Measurements from ENCODE around the gene BMS1. TPM values are rescaled to one million over a fixed set of nuclear protein-coding genes. Genes with fewer than 3 reads are reported as not detected.

The BMS1 gene
- total and polyA plus RNA-seq, 2 of the 8 experiments (the other 6 are each of a cell fraction or from before 2014, with no cell fraction given): 3.7 to 34.6 TPM

DNA sequence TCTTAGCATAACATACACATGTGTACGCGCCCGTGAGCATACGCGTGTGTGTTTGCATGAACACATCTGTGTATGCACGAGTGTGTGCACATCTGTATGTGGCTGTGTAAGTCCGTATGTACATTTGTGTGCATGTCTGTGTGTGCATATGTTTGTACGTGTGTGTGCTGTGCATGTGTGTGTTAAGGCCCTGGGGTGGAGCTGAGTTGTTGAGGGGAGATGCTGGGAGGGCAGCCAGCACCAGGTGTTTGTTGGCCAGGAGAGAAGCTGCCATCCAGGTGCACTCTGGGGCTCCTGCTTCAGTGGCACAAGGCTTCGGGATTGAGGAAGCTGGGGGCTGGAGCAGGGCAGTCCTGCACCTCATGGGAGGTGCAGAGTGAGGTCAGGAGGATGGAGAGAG lies 85.0 kb downstream of the BMS1 start:
- ChIA-PET CTCF (ENCODE audit: partially characterized antibody) (interaction anchor here (0.7 to 8.7 kb wide), 19 partner anchors 20 to 390 kb away, joined by 3 to 97 read pairs (median 4); partner anchors contain the start of gene RET), POLR2A (ENCODE audit: partially characterized antibody) (no interaction called here)

More for the DNA sequence above, 85.0 kb downstream of the BMS1 start:
- Histone ChIP-seq H3K79me2 (ENCODE audit: control insufficient read depth in 1 of 2, insufficient read depth in 2 of 2, low read length in 2 of 2) (no peaks in the 10 kb centered on the region), H3K14ac (ENCODE audit: insufficient read length) (no peak overlapping the region), H4K8ac (ENCODE audit: extremely low read depth, insufficient read depth, low read length) (no peak overlapping the region), H3K23ac (ENCODE audit: insufficient read length) (no peak overlapping the region), H3K27me3 (replicated peaks in 1 of 4; ENCODE audit: control insufficient read depth in 3 of 4, extremely low read depth in 1 of 4, insufficient read depth in 3 of 4, low read length in 3 of 4) (peaks cover 0 to 17% (median 12%) of the 10 kb centered on the region in 4 experiments; a peak in 4 of 7 replicates), H3K4ac (replicated peaks; ENCODE audit: insufficient read length, low read depth, low read length) (no peak overlapping the region), H3K56ac (replicated peaks; ENCODE audit: insufficient read length, low read depth, low read length) (no peak overlapping the region), H2BK120ac (replicated peaks; ENCODE audit: low read depth, low read length) (no peak overlapping the region), H2BK20ac (ENCODE audit: low read length) (no peak overlapping the region), H3K9me3 (ENCODE audit: insufficient read depth in 2 of 2, low read depth in 1 of 2, low read length in 1 of 2) (no peaks in the 10 kb centered on the region), H2BK12ac (ENCODE audit: low read depth, low read length) (no peak overlapping the region), H4K91ac (replicated peaks; ENCODE audit: insufficient read length, low read length) (no peak overlapping the region), H3K36me3 (ENCODE audit: control insufficient read depth in 2 of 4, insufficient read depth in 4 of 4, low read length in 3 of 4) (no peaks in the 10 kb centered on the region), H4K20me1 (replicated peaks in 1 of 2; ENCODE audit: control insufficient read depth in 1 of 2, insufficient read depth in 2 of 2, low read length in 2 of 2) (no peaks in the 10 kb centered on the region), H2AK5ac (ENCODE audit: low read depth, low read length) (peak overlapping the region; percentile 75; the same call in 1 of the 2 replicates), H3K23me2 (ENCODE audit: low read depth, low read length) (0 out of 2 replicates have a peak, but pooled peaks cover 3% of the 10 kb centered on the region), H2AFZ (ENCODE audit: low read length) (no peak overlapping the region), H2BK5ac (ENCODE audit: low read depth, low read length) (no peak overlapping the region; the same call in 1 of the 2 replicates), H3K27ac (ENCODE audit: low read depth, low read length) (no peak overlapping the region), H3K4me3 (ENCODE audit: extremely low read depth in 1 of 4, insufficient read depth in 2 of 4, low read depth in 3 of 4, low read length in 4 of 4) (no peak overlapping the region), H3K4me2 (ENCODE audit: insufficient read depth in 1 of 2, low read depth in 2 of 2, low read length in 2 of 2) (no peak overlapping the region; a peak in 1 of 4 replicates), H4K5ac (ENCODE audit: insufficient read length, low read depth, low read length) (no peak overlapping the region), H3K4me1 (replicated peaks in 1 of 4; ENCODE audit: control insufficient read depth in 3 of 4, insufficient read depth in 4 of 4, low read length in 3 of 4) (peaks cover 0 to 2% (median under 1%) of the 10 kb centered on the region in 4 experiments; a peak in 2 of 7 replicates), H3K9ac (replicated peaks in 1 of 4; ENCODE audit: extremely low read depth in 1 of 4, low read depth in 3 of 4, low read length in 3 of 4) (no peak overlapping the region), H3K79me1 (ENCODE audit: low read depth, low read length) (no peaks in the 10 kb centered on the region), H3K18ac (ENCODE audit: extremely low read depth, low read length) (no peak overlapping the region), H2BK15ac (ENCODE audit: low read length) (no peak overlapping the region)
- TF ChIP-seq NANOG (IDR thresholded peaks at IDR 0.05; ENCODE audit: insufficient read depth, low read depth, low read length, poor library complexity, severe bottlenecking) (no peak), EGR1 (IDR thresholded peaks at IDR 0.05; ENCODE audit: borderline replicate concordance, low read depth, low read length) (no peak), CBX8 (IDR thresholded peaks at IDR 0.05; ENCODE audit: borderline replicate concordance, low read depth, low read length) (no peak)
- WGBS, 2 experiments (ENCODE audit: extremely low coverage in 1 of 2, insufficient coverage in 1 of 2, insufficient read length in 1 of 2, insufficient replicate concordance in 2 of 2, low coverage in 1 of 2, low lambda C conversion rate in 2 of 2, missing lambda C conversion rate in 1 of 2): 90% methylated on average over 9 of the region's 9 CpGs; no CpG with 5 or more reads in 1 of the 2 experiments
- peak in 1 of 2 experiments; percentile 37 for DNase-seq (ENCODE audit: low read depth in 1 of 2, low spot score in 2 of 2)
- no peak for FAIRE-seq
